ENCODE results near the gene C7.

Gene C7

GRCh38 chr5:40928886-40929448 lies 19.7 kb downstream of the C7 start:
- no peak for FAIRE-seq

- FAIRE-seq = no peak
Observed at GRCh38 chr5:40932766-40933165, 23.5 kb downstream of the C7 start.

DNA sequence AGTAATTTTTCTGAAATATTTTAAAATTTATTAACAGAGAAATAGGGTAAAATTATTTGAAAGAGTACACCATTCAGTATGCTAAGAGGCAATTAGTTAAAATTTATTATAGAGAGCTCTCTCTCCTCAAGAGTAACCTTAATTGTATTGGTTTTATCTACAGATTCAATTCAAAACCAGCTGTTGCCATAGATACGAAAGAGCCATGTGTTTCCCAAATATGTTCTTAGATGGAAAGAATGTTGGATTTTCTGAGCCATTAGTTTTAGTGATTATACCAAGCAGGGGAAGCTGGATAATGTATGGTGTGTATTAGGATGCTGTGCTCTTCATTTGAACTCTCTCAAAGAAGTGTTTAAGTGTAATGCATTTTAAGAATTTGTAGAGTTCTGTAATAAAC lies 27.8 kb downstream of the C7 start:
- FAIRE-seq = no peak

DNA sequence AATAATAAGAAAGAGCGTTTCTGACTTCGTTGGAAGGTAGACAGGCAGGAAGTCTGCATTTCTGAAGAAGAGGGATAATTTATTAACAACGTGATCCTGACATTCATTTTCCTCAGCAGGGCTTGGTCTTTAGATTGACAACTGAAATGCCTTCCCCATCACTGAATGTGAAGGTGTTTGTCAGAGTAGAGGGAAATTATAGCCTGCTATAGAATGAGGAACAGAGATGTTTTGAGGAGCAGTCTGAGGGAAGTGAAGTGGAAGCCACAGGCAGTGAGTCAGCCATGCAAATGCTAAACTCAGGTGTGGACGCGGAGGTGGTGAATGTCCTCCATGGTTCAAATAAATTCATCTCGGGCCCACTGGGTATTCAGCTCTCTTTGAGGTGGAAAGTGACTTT lies 30.5 kb downstream of the C7 start:
- no peak for FAIRE-seq

- FAIRE-seq = no peak
Observed at GRCh38 chr5:40945111-40945510, 35.8 kb downstream of the C7 start.

DNA sequence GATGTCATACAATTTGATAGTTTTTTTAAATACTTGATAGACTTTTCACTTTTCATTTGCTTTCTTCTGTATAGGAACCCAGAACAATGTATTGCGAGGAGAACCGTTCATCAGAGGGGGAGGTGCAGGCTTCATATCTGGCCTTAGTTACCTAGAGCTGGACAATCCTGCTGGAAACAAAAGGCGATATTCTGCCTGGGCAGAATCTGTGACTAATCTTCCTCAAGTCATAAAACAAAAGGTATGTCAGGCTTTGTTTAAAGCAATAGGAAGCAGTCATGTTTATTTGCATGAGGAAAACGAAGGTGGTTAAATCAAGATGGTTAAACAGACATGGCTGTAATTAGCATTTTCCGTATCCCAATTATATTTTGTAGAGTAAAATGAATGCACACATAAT lies 46.0 kb downstream of the C7 start:
- FAIRE-seq = no peak

GRCh38 chr5:40957048-40957447 lies 47.8 kb downstream of the C7 start:
- no peak for FAIRE-seq

DNA sequence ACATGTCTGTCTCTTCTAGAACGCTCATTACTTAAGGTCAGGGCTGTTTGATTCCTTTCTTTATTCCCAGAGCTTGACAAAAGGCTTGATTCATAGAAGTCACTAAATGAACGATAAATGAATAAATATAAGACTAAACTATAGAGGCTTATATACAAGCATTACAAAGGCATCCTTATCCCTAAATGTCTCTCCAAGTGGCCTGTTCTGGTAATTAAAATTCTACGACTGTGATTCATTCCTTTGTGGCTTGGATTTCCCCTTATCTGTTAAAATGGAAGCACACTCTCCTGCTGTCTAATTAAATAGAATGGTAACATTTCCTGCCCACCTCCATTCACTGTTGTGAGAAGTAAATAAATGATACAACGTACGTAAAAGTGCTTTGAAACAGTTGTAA lies 49.5 kb downstream of the C7 start:
- FAIRE-seq = no peak

DNA sequence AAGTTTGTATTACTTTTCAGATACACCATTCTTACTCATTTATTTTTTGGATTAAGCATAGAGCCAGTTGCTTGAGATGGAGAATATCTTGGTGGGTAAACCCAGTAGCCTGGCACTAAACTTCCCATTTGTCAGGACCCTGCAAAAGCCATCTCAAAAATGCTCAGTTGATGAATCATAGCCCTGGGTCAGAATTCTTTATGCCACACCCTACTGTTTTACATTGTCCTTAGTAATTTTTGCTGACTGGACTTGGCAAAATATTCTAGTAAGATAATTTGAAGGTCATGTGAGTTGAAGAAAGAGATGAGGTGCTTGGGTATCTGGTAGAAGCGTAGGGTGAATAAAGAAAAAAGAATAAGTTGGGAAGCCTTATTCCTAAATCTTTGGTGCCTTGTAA lies 50.7 kb downstream of the C7 start:
- no peak for FAIRE-seq

GRCh38 chr5:40962207-40962955 lies 53.1 kb downstream of the C7 start:
- no peak for FAIRE-seq

DNA sequence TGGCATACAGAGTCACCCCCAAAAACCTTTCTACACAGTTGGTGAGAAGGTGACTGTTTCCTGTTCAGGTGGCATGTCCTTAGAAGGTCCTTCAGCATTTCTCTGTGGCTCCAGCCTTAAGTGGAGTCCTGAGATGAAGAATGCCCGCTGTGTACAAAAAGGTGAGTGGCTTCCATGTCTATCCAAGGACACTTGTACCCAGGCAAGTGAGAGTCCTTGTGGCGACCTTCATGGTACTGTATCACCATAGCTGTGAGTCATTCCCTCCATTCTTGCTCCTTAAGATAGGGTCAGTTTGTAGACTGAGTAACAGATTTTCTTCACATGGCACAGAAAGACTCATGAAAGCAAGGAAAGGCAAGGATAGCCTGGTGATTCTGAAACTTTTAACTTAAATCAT lies 63.1 kb downstream of the C7 start:
- no peak for FAIRE-seq

DNA sequence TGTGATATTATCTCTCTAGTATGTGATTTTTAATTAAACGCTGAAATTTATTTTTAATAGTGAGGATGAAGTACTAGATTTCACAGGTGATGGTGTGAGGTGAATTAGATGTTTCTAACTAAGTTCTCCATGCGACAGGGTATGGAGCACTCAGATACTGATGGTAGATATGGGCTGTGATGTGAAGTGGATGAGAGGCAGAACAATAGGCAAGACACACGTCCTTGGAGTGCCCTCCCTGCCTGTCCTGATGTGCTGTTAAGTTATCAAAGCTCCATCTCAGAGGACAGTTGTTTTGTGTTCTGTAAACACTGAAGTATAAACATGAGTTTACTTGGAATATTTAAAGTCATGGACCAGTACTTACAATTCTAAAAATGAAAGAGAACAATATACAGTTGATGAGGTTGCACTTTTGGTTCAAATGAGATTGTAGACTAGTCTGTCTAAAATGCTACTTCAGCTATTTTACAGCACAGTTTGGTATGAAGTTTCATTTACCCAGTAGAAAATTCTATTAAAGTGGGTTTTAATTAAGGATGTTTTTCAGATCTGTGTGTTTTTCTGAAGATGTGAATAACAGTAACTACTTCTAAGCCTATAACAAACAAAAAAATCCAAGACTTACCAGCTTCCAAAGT lies 64.2 kb downstream of the C7 start:
- no peak for FAIRE-seq

- no peak for FAIRE-seq
Observed at GRCh38 chr5:40976041-40976440, 66.7 kb downstream of the C7 start.

GRCh38 chr5:40976836-40977235 lies 67.5 kb downstream of the C7 start:
- no peak for FAIRE-seq

DNA sequence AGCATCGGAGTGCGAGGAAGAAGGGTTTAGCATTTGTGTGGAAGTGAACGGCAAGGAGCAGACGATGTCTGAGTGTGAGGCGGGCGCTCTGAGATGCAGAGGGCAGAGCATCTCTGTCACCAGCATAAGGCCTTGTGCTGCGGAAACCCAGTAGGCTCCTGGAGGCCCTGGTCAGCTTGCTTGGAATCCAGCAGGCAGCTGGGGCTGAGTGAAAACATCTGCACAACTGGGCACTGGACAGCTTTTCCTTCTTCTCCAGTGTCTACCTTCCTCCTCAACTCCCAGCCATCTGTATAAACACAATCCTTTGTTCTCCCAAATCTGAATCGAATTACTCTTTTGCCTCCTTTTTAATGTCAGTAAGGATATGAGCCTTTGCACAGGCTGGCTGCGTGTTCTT lies 72.1 kb downstream of the C7 start:
- FAIRE-seq = no peak

GRCh38 chr5:40983781-40984180 lies 74.5 kb downstream of the C7 start:
- no peak for FAIRE-seq

DNA sequence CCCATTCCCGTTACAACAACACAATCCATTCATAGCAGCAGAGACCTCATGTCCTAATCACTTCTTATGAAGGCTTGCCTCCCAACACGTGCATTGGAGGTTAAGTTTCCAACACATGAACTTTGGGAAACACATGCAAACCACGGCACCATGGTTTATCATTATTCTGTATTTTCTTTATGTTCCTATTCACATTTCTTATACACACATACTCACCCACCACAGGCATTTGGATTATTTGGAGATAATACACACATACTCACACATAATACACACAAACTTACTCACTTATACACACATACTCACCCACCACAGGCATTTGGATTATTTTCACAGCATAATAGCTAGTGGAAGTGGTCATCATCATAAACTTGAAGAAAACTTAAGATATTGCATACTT lies 75.6 kb downstream of the C7 start:
- FAIRE-seq = no peak

DNA sequence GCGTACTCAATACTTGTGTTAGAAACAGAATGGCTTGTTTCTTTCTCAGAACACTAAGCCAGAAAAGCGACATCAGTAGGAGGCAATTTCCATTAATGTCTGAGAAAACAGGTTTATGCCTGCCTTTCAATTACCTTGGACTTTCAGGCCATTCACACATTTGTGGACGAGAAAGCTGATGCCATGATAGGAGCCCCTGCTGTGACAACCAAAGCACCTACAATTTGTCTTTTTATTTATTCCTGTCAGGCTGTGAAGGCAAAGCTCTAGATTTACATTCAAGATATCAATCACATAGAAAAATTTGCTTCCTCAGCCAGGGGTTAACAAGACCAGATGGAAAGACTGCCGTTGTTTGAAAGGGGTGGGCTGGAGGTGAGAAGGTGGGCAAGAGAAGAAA lies 76.2 kb downstream of the C7 start:
- FAIRE-seq = no peak

DNA sequence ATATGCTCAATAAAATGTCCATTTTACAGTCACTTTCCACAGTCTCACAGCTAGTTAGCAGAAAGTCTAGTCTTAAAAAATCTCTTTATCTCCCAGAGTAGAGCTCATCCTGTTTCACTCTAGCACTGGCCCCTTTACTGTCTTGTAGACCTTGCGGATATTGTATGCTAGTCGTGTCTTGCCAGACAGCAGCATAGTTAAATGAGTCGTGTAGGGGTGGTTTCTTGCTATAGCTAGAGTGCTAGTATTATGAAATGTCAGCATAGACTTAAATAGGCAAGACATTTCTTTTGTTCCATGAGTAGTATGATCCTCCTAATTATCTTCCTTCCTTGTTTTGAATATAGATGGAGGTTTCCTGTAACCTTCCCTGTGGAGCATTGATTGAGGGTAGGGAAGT lies 77.4 kb downstream of the C7 start:
- no peak for FAIRE-seq

- no peak for FAIRE-seq
Observed at GRCh38 chr5:40987349-40987748, 78.1 kb downstream of the C7 start.

GRCh38 chr5:40988746-40989510 lies 79.6 kb downstream of the C7 start:
- FAIRE-seq = no peak

- FAIRE-seq = no peak
Observed at GRCh38 chr5:40991168-40991980, 82.1 kb downstream of the C7 start.

DNA sequence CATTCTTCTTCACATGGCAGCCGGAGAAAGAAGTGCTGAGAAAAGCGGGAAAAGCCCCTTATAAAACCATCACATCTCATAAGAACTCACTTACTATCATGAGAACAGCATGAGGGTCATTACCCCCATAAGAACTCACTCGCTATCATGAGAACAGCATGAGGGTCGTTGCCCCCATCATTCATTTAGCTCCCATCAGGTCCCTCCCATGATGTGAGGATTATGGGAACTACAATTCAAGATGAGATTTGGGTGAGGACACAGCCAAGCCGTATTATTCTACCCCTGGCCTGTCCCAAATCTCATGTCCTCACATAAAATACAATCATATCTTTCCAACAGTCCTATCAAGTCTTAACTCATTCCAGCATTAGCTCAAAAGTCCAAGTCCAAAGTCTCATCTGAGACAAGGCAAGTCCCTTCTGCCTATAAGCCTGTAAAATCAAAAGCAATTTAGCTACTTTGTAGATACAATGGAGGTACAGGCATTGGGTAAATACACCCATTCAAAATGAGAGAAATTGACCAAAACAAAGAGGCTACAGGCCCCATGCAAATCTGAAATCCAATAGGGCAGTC lies 82.8 kb downstream of the C7 start:
- no peak for FAIRE-seq
